Activated CD4-positive, alpha-beta T cell treated with anti-CD3 and anti-CD28 coated beads for 1 hour (primary cell): Measurements from ENCODE around the gene DESI1.
"Not testable (repeated sequence)": the region's sequence is repeated elsewhere in the genome, so short reads cannot be mapped to it uniquely, and the experiment has no call there.

Experiments used
- DNase-seq: peaks from one replicate; pipeline ENCODE4 v3.0.0-alpha.2; 2020

The DESI1 gene

GRCh38 chr22:41631615-41632014 lies 10.8 kb upstream of the DESI1 start:
- not testable (repeated sequence) for DNase-seq

DNA sequence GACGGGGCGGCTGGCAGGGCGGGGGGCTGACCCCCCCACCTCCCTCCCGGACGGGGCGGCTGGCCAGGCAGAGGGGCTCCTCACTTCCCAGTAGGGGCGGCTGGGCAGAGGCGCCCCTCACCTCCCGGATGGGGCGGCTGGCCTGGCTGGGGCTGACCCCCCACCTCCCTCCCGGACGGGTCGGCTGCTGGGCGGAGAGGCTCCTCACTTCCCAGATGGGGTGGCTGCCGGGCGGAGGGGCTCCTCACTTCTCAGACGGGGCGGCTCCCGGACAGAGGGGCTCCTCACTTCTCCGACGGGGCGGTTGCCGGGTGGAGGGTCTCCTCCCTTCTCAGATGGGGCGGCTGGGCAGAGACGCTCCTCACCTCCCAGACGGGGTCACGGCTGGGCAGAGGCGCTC lies 10.3 kb upstream of the DESI1 start:
- not testable (repeated sequence) for DNase-seq

GRCh38 chr22:41625577-41625976 lies 4.7 kb upstream of the DESI1 start:
- no peak for DNase-seq

- no peak for DNase-seq
Observed at GRCh38 chr22:41621911-41622179, 1.0 kb upstream of the DESI1 start.

DNA sequence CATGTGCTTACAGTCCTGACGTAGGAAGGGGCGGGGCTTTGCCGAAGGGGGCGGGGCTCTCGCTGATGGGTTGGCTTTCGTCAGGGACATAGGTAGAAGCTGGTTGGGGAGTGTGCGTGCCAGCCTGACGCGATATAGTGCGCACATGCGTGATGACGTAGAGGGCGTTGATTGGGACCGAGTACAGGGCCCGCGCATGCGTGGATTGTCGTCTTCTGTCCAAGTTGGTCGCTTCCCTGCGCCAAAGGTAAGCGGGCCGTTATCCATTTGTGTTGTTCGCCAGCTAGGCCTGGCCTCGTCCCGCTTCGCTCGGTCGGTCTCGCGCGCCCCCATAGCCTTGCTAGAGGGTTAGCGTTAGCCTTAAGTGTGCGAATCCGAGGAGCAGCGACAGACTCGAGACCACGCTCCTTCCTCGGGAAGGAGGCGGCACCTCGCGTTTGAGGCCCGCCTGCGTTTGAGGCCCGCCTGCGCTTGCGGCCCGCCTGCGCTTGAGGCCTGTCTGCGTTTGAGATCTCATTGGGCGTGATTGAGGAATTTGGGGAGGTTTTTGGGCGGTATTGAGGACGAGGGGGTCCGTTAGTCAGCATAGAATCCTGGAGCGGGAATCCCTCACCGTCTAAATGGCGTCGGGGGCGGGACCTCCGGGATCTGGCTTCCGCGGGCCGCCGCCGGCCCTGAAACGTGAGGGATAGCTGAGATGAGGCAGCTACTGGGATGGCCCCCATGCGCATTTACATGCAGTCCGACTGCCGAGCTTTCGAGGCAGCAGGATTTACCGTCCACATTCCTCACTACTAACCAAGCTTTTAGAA lies 462 bp upstream of the DESI1 start, which contains the start of gene XRCC6:
Gene XRCC6 (plus strand): TSS at position 197 of the 812 bp plus-strand sequence. CDS start 710 bp downstream, outside the sequence.
- peak; percentile 100 for DNase-seq

DNA sequence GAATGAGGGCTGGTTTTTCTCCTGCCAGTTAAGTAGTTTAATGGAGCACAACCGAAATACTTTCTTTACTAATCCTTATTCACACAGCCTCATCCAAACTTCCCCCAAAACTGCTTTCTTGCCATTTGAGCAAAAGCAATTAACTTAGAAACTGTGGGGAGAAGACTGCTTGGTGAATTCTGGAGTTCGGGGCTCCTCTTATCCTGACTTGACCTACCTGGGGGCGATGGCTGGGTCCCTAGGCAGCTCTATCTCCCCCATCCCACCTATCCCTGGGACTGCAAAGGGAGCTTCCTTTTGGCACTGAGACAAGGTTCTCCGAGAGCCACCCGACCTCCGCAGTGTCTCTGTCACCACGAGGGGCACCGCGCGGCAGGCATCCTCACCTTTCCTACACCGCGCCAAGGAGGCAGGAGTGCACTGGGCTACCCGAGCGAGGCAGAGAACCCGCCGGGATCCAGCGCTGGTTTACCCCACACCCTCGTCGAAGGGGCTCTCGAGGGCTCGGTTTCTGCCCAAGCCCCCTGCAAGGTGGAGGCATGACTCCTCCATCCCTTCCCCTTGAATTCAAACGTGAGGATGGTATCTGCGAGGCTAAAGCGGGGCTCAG lies 759 bp downstream of the DESI1 start:
- DNase-seq: peak; percentile 32

DNA sequence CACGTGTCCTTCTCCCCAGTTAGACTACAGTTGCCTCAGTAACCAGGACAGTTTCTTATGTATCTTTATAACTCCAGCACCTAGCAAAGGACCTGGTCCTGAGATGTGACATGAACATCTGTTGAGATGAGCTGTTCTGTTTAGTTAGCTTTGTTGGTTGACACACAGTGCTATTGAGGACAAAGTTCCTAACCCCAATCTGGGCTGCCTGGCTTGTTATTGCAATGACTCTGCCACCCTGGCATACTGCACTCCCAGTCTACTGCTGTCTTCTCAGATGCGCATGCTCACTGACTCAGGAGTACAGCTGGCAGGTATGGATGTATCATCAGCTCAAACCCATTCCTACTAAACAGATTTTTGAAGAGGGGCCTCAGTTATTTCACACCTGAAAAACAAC lies 7.4 kb downstream of the DESI1 start:
- DNase-seq: no peak

DNA sequence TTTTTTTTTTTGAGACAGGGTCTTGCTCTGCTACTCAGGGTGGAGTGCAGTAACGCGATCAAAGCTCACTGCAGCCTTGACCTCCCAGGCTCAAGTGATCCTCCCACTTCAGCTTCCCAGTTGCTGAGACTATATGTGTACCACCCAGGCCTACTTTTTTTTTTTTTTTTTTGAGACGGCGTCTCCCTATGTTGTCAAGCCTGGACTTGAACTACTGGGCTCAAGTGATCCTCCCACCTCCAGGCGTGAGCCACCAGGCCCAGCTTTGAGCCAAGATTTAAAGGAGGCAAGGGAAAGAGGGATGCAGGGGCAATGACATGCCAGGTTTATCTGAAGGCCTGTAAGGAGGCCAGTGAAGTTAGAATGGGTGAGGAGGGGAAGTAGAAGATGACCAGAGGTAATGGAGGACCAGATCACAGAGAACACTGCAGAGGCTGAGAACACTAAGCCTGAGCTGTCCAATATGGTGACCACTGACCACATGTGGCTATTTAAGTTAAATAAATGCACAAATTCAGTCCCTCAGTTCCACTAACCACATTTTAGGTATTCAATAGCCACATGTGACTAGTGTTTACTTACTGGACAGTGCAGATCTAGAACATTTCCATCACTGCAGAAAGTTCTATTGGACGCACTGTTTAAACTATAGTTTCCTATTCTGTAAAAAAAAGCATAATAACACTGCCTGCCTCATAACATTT lies 8.1 kb downstream of the DESI1 start:
- DNase-seq: no peak

GRCh38 chr22:41608386-41608785 lies 12.5 kb downstream of the DESI1 start:
- no peak for DNase-seq

DNA sequence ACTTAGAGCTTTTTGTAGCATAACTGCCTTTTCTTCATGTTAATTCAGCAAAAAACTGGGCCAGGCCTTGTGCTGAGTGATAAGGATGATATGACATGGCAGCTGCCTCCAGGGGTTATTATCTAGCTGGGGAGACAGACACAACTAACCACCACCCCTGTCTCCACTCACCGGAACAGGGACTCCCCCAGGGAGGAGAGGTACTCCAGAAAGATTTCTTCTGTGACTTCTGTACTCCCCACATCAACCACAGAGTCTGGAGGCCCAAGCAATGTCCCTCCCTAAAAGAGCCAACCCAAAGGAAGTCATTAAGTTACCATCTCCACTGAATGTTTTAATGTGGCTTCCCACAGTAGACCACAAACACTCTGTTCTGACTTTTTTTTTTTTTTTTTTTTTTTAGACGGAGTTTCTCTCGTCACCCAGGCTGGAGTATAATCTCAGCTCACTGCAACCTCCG lies 16.9 kb downstream of the DESI1 start:
- DNase-seq: no peak

GRCh38 chr22:41600976-41601375 lies 19.9 kb downstream of the DESI1 start:
- DNase-seq: no peak

- DNase-seq: no peak
Observed at GRCh38 chr22:41598891-41599635, 21.8 kb downstream of the DESI1 start.

- DNase-seq: no peak
Observed at GRCh38 chr22:41598081-41598480, 22.8 kb downstream of the DESI1 start.

DNA sequence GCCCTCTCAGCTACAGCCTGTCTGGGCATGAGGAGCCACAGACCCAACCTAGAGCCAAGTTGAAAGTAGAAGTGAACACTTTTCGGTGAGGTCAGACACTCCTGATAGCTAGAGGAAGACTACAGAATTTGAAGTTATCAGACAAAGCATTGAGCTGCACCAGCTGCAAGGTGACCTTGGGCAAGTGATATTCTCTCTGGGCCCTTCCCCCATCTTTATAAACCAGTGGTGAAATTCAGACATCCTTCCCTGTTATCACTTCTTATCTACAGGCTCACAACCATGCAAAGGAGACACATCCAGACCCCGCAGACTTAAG lies 23.2 kb downstream of the DESI1 start:
- no peak for DNase-seq

GRCh38 chr22:41596776-41597634 lies 23.8 kb downstream of the DESI1 start:
- DNase-seq: no peak

- DNase-seq: no peak
Observed at GRCh38 chr22:41595703-41596102, 25.1 kb downstream of the DESI1 start.

- not testable (repeated sequence) for DNase-seq
Observed at GRCh38 chr22:41593336-41593960, 27.4 kb downstream of the DESI1 start.

GRCh38 chr22:41589391-41590241 lies 31.2 kb downstream of the DESI1 start, which contains the start of gene PMM1:
PMM1 (minus strand) TSS chr22:41589840; CDS start chr22:41589805, 35 bp downstream.
- DNase-seq: peak; percentile 100

- no peak for DNase-seq
Observed at GRCh38 chr22:41587347-41587723, 33.5 kb downstream of the DESI1 start.

DNA sequence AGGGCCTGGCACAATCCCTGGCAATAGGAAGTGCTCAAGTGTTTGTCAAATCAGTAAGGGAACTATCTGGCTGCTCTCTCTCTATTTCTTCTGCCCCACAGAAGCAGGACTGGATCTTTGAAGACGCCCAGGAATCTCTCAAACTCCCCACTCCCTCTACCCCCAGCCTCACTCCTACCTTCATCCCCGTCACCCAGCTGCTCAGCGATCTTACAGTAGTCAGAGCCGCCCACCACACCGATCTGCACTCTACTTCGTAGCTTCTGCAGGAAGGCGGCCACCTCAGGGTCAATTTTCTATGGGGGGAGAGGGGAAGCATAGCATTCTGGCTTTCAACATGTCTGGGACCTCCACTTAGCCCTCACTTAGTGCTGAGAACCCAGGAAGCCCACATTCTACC lies 34.9 kb downstream of the DESI1 start:
- DNase-seq: no peak

DNA sequence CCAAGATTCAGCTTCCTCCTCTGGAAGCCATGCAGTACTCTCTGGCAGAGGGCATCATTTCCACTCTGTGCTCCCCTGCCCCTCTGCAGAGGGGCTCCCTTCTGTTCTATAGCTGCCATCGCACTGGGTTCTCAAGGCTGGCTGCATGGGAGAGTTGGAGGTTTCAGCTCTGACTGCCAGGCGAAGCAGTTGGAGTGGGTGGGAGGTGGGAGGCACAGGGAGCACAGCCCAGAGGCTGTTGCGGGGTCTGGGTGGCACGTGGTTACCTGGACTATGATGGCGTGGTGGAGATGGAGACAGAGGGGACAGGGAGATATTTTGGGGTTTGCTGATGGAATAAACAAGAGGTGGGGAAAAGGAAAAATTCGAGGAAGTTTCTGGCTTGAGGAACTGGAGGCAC lies 36.0 kb downstream of the DESI1 start:
- DNase-seq: no peak
